RWPE1 (cell line): Measurements from ENCODE around the gene MOSPD3.
A peak's percentile ranks its signal among the peaks of the same experiment; 100 is the strongest.

Experiments
- CTCF ChIA-PET: fragments of 350-600 bp; sonication (Branson Sonifier 250); formaldehyde crosslinking; extraction: SDS; loops from one replicate; lab custom pipeline; 2021; lab: Yijun Ruan, JAX
- POLR2A ChIA-PET: fragments of 400-600 bp; formaldehyde crosslinking; extraction: SDS; loops from one replicate; lab custom pipeline; 2020; ENCODE audit warnings: antibody characterized with exemption; ENCODE audit not compliant: low non-redundant PET; lab: Yijun Ruan, JAX
- DNase-seq: peaks from one replicate; pipeline ENCODE4 v3.0.0; 2012; ENCODE audit warnings: low spot score
- H3K27ac ChIP-seq: fragments of 450-650 bp; 2 replicates; pipeline ENCODE4 v1.5.1; 2017
- TF ChIP-seq, protein P1 (sequence below): fragments of 450-650 bp; conservative IDR thresholded peaks from 2 replicates; pipeline ENCODE4 v1.5.1; 2017; ENCODE audit warnings: low read depth, mild to moderate bottlenecking

MOSPD3 gene

DNA sequence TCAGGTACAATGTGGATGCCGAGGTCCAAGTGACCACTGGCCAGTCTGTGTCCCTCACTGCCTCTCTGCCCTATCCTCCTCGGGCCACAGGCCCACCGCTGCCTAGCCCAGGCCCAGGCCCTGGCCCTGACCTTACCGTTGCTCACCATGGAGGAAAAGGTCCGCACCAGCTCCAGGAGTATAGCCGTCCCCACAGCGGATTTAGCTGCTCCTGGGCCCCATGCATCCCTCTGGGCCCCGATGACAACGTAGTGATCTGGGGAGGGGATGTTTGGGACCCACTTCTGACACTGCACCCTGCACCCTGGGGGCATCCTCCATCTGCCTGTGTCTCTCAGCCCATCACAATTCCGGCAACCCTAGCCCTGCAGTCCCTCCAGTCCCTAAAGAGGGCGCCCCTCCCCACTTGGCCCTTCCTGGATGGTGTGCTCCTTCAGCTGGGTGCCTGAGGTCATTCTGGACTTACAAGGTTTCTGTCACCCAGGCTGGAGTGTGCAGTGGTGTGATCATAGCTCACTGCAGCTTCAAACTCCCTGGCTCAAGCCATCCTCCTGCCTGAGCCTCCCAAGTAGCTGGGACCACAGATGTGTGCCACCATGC lies 16.9 kb downstream of the MOSPD3 start:
- DNase-seq = no peak
- TF ChIP-seq, protein P1, sequence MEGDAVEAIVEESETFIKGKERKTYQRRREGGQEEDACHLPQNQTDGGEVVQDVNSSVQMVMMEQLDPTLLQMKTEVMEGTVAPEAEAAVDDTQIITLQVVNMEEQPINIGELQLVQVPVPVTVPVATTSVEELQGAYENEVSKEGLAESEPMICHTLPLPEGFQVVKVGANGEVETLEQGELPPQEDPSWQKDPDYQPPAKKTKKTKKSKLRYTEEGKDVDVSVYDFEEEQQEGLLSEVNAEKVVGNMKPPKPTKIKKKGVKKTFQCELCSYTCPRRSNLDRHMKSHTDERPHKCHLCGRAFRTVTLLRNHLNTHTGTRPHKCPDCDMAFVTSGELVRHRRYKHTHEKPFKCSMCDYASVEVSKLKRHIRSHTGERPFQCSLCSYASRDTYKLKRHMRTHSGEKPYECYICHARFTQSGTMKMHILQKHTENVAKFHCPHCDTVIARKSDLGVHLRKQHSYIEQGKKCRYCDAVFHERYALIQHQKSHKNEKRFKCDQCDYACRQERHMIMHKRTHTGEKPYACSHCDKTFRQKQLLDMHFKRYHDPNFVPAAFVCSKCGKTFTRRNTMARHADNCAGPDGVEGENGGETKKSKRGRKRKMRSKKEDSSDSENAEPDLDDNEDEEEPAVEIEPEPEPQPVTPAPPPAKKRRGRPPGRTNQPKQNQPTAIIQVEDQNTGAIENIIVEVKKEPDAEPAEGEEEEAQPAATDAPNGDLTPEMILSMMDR = peak; percentile 34; the same call in 1 of the 2 replicates
- H3K27ac ChIP-seq = peak overlapping the region; percentile 19
- ChIA-PET CTCF (interaction anchor here (0.6 to 1.0 kb wide), 4 partner anchors 21 to 184 kb away, joined by 3 to 4 read pairs (median 4); no protein-coding TSS in a partner anchor), POLR2A (no interaction called here)

DNA sequence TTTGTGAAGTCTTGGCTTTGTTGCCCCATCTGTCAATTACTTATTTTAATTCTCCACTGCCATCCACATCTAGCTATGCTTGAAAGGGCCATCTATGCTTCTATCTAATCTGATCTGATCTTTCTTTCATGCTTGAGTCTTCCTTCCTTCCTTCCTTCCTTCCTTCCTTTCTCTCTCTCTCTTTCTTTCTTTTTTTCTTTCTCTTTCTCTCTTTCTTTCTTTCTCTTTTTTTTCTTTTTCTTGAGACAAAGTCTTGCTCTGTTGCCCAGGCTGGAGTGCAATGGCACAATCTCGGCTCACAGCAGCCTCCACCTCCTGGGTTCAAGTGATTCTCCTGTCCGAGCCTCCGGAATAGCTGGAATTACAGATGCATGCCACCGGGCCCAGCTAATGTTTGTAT lies 17.7 kb downstream of the MOSPD3 start:
- peak overlapping the region; percentile 19 for H3K27ac ChIP-seq
- DNase-seq = no peak
- ChIA-PET POLR2A (no interaction called here), CTCF (interaction anchor here (0.5 to 1.0 kb wide), 3 partner anchors 9 to 90 kb away, joined by 4 to 7 read pairs (median 5); partner anchors contain the start of gene EPO)
- TF ChIP-seq, protein P1 = no peak

DNA sequence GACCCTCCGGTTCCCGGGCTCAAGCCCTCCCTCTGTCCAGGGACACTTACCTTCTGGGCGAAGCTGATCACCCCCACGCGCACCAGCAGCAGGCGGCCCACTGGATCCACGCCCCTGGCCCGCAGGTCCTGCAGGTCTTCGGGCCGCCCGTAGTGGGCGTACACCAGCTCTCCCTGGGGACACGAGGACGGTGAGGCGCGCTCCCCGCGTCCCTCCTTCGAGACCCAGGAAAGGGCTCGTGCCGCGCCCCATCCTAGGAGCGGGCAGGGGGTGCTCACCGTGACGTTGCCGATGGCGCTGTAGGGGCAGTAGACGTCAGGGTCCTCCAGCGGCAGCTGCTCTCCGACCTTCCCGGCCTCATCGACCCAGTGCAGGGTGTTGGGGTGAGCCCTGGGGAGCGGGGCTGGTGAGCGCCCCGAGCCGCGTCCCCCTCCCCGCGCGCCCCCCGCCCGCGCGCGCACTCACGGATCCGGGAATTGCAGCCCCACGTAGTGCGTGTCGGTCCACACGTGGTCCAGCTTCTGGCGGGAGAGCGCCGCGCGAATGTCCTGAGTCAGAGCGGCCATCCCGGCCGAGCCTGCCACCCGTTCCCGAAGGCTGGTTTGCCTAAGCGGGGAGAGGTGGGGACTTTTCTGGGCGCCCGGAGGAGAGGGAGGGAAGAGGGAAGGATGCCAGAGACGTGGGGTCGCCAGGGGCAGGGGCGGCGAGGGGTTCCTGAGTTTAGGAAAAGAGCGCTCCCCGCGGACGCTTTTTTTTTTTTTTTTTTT lies 20.8 kb downstream of the MOSPD3 start:
- TF ChIP-seq, protein P1 = peak; percentile 81
- CTCF ChIA-PET = interaction anchor here (0.6 to 2.1 kb wide), 15 partner anchors 9 to 1210 kb away, joined by 3 to 14 read pairs (median 4); partner anchors contain the start of genes MOSPD3 and POP7
- POLR2A ChIA-PET = no interaction called here
- peak; percentile 41 for DNase-seq
- peak overlapping the region; percentile 50 for H3K27ac ChIP-seq

DNA sequence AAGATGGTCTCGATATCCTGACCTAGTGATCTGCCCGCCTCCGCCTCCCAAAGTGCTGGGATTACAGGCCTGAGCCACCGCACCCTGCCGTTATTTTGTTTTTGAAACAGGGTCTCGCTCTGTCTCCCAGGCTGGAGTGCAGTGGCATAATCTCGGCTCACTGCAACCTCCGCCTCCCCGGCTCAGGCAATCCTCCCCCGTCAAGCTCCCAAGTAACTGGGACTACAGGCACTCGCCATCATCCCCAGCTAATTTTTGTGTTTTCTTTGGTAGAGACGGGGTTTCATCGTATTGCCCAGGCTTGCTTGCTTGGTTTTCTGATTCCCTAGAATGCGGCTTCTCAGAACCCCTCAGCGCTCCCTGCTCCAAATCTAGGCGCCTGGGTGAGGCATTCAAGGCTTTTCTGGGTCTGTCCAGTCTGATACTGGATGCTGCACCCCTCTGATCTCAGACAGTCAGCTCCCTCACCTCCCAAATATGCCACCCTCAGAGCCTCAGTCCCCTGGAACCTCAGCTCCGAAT lies 27.7 kb downstream of the MOSPD3 start:
- ChIA-PET CTCF (interaction anchor here (0.7 to 1.1 kb wide), 2 partner anchors 46 to 58 kb away, joined by 4 to 5 read pairs; no protein-coding TSS in a partner anchor), POLR2A (interaction anchor here (0.6 kb wide), 1 partner anchor 593 kb away, joined by 3 read pairs; no protein-coding TSS in a partner anchor)
- DNase-seq = no peak
- H3K27ac ChIP-seq = no peak overlapping the region
- TF ChIP-seq, protein P1 = no peak

DNA sequence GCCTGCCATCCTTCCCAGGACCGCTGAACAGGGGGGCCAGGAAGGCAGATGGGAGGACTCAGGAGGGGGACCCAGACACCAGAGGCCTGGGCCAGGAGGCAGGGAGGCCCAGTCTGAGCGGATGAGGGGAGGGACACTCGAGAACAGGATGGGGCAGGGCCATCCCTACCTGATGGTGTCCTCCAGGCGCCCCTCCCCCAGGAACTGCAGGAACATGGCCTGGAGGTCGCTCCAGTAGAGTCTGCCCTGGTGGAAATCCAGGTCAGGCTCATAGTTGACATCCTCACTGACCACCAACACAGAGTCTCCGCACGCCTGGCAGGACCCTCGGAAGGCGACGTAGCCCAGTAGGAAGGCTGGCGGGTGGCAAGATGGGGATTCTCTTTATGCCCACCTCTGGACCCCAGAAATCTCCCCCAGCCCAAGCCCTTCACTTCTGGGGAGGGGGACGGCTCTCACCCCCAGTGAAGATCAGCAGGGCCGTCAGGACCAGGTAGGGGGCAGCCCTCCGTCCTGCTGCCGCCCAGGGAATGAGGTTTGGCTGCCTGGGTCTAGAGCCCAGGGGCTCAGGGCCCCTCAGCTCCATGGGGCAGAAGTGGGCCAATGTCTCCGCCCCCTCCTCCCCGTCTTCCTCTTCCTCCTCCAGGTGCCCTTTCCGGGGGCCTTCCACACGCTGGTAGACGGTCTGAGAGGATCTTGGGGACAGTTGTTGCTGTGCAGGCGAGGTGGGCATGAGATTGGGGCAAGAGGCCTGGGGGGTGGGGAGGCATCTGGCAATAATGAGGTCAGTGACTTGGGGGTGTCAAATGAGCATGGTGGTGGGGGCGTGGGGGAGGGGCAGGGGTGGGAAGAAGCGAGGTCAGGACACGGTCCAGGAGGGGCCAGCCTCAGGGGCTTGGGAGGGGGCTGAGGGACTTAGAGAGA lies 28.4 kb downstream of the MOSPD3 start:
- no peak for DNase-seq
- POLR2A ChIA-PET = no interaction called here
- no peak overlapping the region for H3K27ac ChIP-seq
- TF ChIP-seq, protein P1 = no peak
- CTCF ChIA-PET = no interaction called here

DNA sequence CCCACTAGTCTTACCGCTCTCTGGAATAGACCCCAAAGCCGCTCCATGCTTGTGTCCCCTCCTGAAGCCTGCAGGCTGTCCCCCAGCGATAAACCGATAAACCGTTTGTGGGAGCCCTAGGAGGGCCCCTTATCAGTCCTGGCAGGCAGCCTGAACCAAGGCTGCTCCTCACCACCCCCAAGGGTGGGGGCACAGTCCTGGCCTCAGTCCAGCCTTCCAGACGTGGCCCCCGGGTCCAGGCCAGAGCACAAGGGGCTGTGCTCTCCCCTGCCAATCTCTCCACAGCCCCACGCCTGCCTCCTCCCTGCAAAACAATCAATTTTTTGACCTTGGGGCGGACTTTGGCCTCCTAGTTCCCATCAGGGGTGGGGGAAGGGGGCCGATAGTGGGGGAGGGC lies 29.1 kb downstream of the MOSPD3 start, which contains the start of gene TFR2:
TSS of gene TFR2 (minus strand) at position 90 of the 397 bp plus-strand sequence. CDS start at position 47, 43 bp downstream.
- no peak for DNase-seq
- CTCF ChIA-PET = interaction anchor here (1.3 kb wide), 1 partner anchor 9 kb away, joined by 4 read pairs; no protein-coding TSS in a partner anchor

More for the DNA sequence above, 29.1 kb downstream of the MOSPD3 start, which contains the start of gene TFR2:
- POLR2A ChIA-PET = no interaction called here
- TF ChIP-seq, protein P1 = no peak
- H3K27ac ChIP-seq = no peak within 1 kb of the TSS
